Esophagus squamous epithelium (tissue), 4 donors: ENCODE results near the gene ITGB6.

Source experiments
- POLR2A ChIP-seq, 4 donors: fragments of 450-650 bp; IDR thresholded peaks; one replicate each; pipeline ENCODE4 v1.6.1; 2017; ENCODE audit warnings: antibody characterized with exemption in 4 of 4, mild to moderate bottlenecking in 4 of 4, moderate library complexity in 3 of 4
- TF ChIP-seq, protein P1 (sequence below), 6 experiments: fragments of 450-650 bp in 4 of 6; fragments of 200-600 bp in 2 of 6; sonication (generic) in 2 of 6; IDR thresholded peaks; one replicate each; pipeline ENCODE4 v1.5.1; 2016 to 2019; ENCODE audit warnings: antibody characterized with exemption in 6 of 6, mild to moderate bottlenecking in 4 of 6, moderate library complexity in 4 of 6

- TF ChIP-seq, protein P1, sequence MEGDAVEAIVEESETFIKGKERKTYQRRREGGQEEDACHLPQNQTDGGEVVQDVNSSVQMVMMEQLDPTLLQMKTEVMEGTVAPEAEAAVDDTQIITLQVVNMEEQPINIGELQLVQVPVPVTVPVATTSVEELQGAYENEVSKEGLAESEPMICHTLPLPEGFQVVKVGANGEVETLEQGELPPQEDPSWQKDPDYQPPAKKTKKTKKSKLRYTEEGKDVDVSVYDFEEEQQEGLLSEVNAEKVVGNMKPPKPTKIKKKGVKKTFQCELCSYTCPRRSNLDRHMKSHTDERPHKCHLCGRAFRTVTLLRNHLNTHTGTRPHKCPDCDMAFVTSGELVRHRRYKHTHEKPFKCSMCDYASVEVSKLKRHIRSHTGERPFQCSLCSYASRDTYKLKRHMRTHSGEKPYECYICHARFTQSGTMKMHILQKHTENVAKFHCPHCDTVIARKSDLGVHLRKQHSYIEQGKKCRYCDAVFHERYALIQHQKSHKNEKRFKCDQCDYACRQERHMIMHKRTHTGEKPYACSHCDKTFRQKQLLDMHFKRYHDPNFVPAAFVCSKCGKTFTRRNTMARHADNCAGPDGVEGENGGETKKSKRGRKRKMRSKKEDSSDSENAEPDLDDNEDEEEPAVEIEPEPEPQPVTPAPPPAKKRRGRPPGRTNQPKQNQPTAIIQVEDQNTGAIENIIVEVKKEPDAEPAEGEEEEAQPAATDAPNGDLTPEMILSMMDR (IDR thresholded peaks at IDR 0.05) = no peak
- no peak for TF ChIP-seq POLR2A (IDR thresholded peaks at IDR 0.05)
These were observed 28.3 kb upstream of the ITGB6 start for GRCh38 chr2:160228141-160228917.
